Activated CD4-positive, alpha-beta T cell treated with anti-CD3 and anti-CD28 coated beads, Interleukin-2, amount 10 ng/mL, durations not matched to agents 24 days and 14 days (primary cell): ENCODE results near the gene UBA52. TPM values are rescaled to one million over a fixed set of nuclear protein-coding genes. Genes with fewer than 3 reads are reported as not detected.
"Not testable (repeated sequence)": the region's sequence is repeated elsewhere in the genome, so short reads cannot be mapped to it uniquely, and the experiment has no call there.

ENCODE experiments used
- DNase-seq: peaks from one replicate; pipeline ENCODE4 v3.0.0; 2022
- H3K27ac Mint-ChIP-seq: one replicate; pipeline ENCODE4 v1.8.0; 2022; ENCODE audit warnings: mild to moderate bottlenecking, mixed read lengths
- H3K27me3 Mint-ChIP-seq: one replicate; pipeline ENCODE4 v1.8.0; 2022; ENCODE audit warnings: mixed read lengths
- H3K36me3 Mint-ChIP-seq: one replicate; pipeline ENCODE4 v1.8.0; 2022; ENCODE audit warnings: low read depth, mild to moderate bottlenecking, mixed read lengths
- H3K4me1 Mint-ChIP-seq: one replicate; pipeline ENCODE4 v1.8.0; 2021; ENCODE audit warnings: mixed read lengths
- H3K4me3 Mint-ChIP-seq: one replicate; pipeline ENCODE4 v1.8.0; 2022; ENCODE audit warnings: mild to moderate bottlenecking, moderate library complexity, mixed read lengths
- H3K9me3 Mint-ChIP-seq: one replicate; pipeline ENCODE4 v1.8.0; 2021; ENCODE audit warnings: mixed read lengths
- intact Hi-C: fragments of 100-400 bp; cut with micrococcal nuclease; formaldehyde crosslinking; loops from one replicate; pipeline ENCODE4 v1.15.1; 2023
- total RNA-seq: library from RNA; stranded (reverse); gene quantifications from 2 replicates; pipeline ENCODE4 v1.2.3, GENCODE V29; 2022

UBA52 gene
- total RNA-seq, 1 donor from 2014 or later = 1,604 TPM

DNA sequence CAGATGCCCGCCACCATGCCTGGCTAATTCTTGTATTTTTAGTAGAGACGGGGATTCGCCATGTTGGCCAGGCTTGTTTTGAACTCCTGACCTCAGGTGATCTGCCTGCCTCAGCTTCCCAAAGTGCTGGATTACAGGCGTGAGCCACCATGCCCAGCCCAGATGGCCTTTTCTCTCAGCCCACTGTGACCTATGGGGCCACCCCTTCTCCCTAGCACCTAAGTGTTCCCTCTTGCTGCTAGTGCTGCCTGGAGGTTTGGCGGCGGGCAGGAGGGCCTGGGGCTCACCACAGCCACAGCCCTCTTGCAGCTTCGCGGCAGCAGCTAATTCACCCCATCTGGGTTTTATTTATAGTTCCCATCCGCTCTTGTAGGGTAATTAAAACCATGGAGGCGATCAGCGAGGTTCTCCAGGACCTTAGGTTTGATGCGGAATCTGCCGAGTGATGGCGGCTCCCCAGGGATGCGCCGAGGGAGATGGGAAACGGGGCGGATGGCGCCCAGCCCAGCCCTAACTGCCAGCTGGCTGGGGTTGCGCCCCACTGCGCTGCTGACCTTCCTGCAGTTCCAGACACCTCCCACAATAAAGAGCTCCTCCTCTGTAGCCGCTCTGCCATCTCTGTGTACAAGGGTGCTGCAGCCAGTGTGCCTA, 20.2 kb downstream of the UBA52 start:
- Mint-ChIP-seq H3K9me3 (no peaks in the 10 kb centered on the region), H3K27me3 (peaks cover 15% of the 10 kb centered on the region), H3K27ac (no peak overlapping the region), H3K4me3 (peak overlapping the region; percentile 32), H3K36me3 (peaks cover 23% of the 10 kb centered on the region), H3K4me1 (peaks cover 19% of the 10 kb centered on the region)
- intact Hi-C loops = no loop called here
- no peak for DNase-seq

- H3K9me3 Mint-ChIP-seq, H3K27ac Mint-ChIP-seq, H3K4me3 Mint-ChIP-seq, intact Hi-C loops, DNase-seq: not testable (repeated sequence)
- Mint-ChIP-seq H3K4me1 (peaks cover 17% of the 10 kb centered on the region), H3K27me3 (peaks cover 17% of the 10 kb centered on the region), H3K36me3 (peaks cover 23% of the 10 kb centered on the region)
These were observed 21.1 kb downstream of the UBA52 start for GRCh38 chr19:18592732-18593131.

- no peak for DNase-seq
- intact Hi-C loops = no loop called here
- Mint-ChIP-seq H3K4me1 (peaks cover 10% of the 10 kb centered on the region), H3K9me3 (no peaks in the 10 kb centered on the region), H3K36me3 (peaks cover 23% of the 10 kb centered on the region), H3K27me3 (peaks cover 17% of the 10 kb centered on the region), H3K4me3 (peak overlapping the region; percentile 36), H3K27ac (no peak overlapping the region)
These were observed 21.9 kb downstream of the UBA52 start for GRCh38 chr19:18593367-18594095.

DNA sequence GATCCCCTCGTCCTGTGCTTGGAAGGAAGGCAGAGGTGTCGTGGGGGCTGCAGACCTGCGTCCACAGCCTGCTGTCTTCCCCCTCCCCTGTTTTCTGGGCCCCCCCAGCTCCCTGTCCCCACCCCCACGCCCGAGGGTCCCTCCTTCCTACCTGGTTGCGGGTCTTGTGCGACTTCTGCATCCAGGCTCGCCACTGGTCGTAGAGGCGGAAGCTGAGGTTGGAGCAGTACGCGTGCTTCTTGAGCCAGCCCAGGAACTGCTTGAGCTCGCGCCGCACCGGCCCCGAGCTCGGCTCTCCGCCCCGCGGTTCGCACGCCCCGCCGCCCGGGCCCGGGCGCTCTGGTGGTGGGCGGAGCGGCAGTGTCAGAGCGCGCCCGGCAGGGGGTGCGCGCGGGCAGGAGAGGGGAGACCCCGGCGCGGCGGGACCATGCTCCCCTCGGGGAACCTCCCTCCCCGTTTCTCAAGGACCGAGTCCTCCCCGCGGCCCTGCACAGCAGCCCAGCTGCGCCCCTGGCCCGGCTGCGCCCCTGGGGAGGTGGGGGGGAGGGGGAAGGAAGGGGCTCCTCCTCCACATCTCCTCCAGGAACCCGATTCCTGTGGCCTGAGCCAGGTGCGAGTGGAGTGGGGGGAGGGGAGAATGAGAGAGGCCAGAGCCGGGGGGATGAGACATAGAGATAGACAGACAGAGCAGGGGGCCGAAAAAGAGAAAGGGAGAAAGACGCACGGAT, 22.6 kb downstream of the UBA52 start:
- Mint-ChIP-seq H3K27me3 (peaks cover 17% of the 10 kb centered on the region), H3K27ac (peak overlapping the region; percentile 72), H3K4me1 (peaks cover 10% of the 10 kb centered on the region), H3K4me3 (peak overlapping the region; percentile 84), H3K36me3 (peaks cover 23% of the 10 kb centered on the region), H3K9me3 (no peaks in the 10 kb centered on the region)
- DNase-seq = peak; percentile 92
- intact Hi-C loops = no loop called here

DNA sequence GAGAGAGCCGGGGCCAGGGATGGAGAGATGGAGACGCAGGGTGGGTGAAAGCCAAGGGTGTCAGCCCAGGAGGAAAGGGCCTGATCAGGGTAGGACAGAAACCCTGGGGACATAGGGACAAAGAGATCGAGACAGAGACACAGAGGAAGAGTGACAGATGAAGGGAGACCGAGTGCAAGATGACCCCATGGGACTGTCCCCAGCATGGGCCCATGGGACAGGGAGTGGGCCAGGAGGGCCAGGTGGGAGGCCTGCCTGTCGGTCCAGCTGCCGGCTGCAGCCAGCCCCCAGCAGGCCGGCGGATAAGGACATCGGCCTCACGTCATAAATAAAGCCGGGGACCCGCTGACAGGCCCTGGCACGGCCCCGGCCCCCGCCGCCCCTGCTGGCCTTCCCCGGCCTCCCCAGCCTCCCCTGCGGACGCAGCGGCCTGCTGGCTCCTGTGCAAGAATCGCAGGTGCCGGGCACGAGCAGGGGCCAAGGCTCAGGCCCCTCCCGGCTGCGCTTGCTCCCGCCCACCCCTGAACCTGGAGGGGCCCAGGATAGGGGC, 23.2 kb downstream of the UBA52 start:
- no peak for DNase-seq
- Mint-ChIP-seq H3K4me1 (peaks cover 7% of the 10 kb centered on the region), H3K9me3 (no peaks in the 10 kb centered on the region), H3K36me3 (peaks cover 19% of the 10 kb centered on the region), H3K4me3 (peak overlapping the region; percentile 84), H3K27me3 (peaks cover 17% of the 10 kb centered on the region), H3K27ac (peak overlapping the region; percentile 72)
- intact Hi-C loops = loop anchor here (5.0 kb wide), 1 partner anchor 42 kb away; the partner anchor contains the start of gene KLHL26

DNA sequence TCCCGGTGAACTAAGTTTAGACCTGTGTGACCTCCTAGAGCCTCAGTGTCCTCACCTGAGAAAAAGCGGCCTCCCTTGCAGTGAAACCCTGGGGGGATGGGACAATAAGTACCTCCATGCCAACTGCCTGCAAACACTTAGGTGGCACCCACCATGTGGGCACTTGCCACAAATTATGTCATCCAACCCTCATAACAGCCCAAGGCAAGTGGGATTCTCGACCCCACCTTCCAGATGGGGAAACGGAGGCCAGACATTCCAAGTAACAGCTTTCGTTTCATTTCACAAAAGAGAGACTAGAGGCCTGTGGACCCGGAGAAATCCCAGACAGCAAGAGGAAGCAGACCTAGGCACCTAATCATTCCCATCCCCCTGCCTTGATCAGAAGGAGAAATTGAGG, 23.8 kb downstream of the UBA52 start:
- peaks cover 5% of the 10 kb centered on the region for H3K4me1 Mint-ChIP-seq
- no peaks in the 10 kb centered on the region for H3K9me3 Mint-ChIP-seq
- H3K27ac Mint-ChIP-seq = no peak overlapping the region
- intact Hi-C loops = loop anchor here (5.0 kb wide), 1 partner anchor 42 kb away; the partner anchor contains the start of gene KLHL26
- peak overlapping the region; percentile 37 for H3K4me3 Mint-ChIP-seq
- peaks cover 16% of the 10 kb centered on the region for H3K36me3 Mint-ChIP-seq
- peaks cover 17% of the 10 kb centered on the region for H3K27me3 Mint-ChIP-seq
- DNase-seq = no peak

DNA sequence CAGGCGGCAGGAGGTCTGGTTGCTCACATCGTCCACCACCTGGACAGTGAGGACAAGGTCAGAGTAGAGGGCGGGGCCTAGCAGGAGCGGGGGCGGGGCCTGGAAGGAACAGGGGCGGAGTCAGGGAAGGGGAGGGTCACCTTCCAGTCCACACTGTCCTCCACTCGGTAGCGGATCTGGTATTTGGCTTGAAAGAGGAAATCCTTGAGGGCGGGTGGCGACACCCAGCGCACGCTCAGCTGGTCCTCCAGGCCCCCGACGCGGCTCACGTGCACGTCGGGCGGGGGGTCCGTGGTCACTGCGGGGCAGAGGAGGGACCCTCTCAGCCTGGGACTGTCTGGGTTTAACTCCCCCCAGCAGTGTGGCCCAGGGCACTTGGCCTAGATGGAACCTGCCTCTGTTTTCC, 25.1 kb downstream of the UBA52 start:
- peaks cover 5% of the 10 kb centered on the region for H3K36me3 Mint-ChIP-seq
- H3K4me1 Mint-ChIP-seq = peaks cover 5% of the 10 kb centered on the region
- H3K9me3 Mint-ChIP-seq = no peaks in the 10 kb centered on the region
- no peak overlapping the region for H3K4me3 Mint-ChIP-seq
- H3K27me3 Mint-ChIP-seq = peaks cover 21% of the 10 kb centered on the region
- DNase-seq = peak; percentile 73
- no peak overlapping the region for H3K27ac Mint-ChIP-seq
- intact Hi-C loops = loop anchor here (5.0 kb wide), 1 partner anchor 41 kb away; the partner anchor contains the start of gene KLHL26

DNA sequence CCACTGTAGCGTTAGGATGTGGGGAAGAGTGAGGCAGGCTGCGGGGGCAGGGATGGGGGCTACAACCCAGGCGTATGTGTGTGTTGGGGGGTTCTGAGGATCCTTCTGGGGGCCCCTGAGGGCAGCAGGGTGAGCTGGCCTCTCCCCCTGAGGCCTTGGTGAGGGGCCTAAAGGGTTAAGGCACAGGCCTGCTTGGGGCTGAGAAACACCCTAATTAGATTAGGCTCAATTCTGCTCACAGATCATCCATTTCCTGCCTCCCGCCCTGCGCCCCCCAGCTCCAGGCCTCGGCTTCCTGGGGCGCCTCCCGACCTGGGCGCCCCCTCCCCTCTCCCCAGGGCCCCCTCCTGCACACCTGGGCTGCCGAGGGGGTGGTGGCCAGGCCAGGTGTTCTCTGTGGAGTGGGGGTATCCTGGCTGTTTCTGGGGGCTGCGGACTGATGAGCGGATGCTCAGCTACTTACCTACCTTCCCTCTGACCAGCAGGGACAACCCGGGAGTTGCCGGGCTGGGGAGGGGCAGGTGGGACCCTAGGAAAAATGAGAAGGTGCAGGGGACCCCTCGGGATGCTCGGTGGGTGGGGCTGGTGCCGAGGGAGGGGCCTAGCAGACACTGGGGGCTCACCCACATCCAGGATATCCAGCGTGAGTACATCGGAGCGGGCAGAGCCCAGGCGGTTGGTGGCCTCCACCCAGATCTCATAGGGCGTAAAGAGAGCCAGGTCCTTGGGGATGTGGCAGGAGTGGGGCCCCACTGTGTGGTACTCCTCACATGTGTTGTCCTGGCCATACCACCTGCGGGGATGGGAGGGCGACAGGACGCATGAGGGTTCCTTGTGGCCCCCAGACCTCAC, 26.4 kb downstream of the UBA52 start:
- intact Hi-C loops = loop anchor here (5.0 kb wide), 1 partner anchor 39 kb away; the partner anchor contains the start of gene KLHL26

DNA sequence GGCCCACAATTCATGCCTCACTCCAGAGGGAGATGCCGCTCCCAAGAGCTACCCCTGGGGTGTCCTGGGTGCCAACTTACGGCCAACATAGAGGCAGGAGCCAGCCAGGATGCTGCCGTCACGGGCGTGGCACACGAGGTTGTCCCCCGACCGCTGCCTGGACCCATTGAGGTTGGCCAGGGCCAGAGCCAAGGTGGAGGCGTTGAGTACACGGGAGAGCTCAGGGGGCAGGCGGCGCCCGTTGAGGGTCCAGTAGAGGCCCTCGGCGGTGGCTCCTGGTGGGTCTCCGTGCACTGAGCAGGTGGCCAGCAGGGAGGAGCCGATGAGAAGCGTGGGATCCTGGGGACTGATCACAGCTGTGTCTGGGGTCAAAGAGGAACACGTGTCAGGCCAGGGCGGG, 27.8 kb downstream of the UBA52 start:
- H3K9me3 Mint-ChIP-seq = no peaks in the 10 kb centered on the region
- peaks cover 40% of the 10 kb centered on the region for H3K27me3 Mint-ChIP-seq
- no peak overlapping the region for H3K27ac Mint-ChIP-seq
- H3K4me3 Mint-ChIP-seq = no peak overlapping the region
- no peak for DNase-seq
- intact Hi-C loops = loop anchor here (5.0 kb wide), 1 partner anchor 38 kb away; the partner anchor contains the start of gene KLHL26
- H3K4me1 Mint-ChIP-seq = peaks cover 5% of the 10 kb centered on the region
- peaks cover 1% of the 10 kb centered on the region for H3K36me3 Mint-ChIP-seq

More for the DNA sequence above, 26.4 kb downstream of the UBA52 start:
- Mint-ChIP-seq H3K36me3 (peaks cover 3% of the 10 kb centered on the region), H3K9me3 (no peaks in the 10 kb centered on the region), H3K4me1 (peaks cover 5% of the 10 kb centered on the region), H3K4me3 (no peak overlapping the region), H3K27ac (no peak overlapping the region), H3K27me3 (peaks cover 32% of the 10 kb centered on the region)
- no peak for DNase-seq

DNA sequence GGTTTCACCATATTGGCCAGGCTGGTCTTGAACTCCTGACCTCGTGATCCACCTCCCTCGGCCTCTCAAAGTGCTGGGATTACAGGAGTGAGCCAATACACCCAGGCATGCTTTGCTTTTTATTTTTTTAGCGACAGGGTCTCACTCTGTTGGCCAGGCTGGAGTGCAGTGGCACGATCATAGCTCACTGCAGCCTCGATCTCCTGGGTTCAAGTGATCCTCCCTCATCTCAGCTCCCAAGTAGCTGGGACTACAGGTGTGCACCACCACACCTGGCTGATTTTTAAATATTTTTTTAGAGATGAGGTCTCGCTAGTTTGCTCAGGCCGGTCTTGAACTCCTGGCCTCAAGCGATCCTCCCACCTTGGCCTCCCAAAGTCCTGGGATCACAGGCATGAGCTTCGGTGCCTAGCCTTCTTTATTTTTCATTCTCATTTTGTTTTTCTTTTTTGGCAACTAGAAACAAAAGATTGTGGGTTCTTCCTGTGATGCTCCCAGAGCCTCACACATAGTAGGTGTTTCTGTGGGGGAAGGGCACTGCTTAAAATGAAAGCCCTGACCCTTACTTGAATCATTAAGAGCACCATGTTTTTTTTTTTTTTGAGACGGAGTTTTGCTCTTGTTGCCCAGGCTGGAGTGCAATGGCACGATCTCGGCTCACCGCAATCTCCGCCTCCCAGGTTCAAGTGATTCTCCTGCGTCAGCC, 29.2 kb downstream of the UBA52 start:
- H3K4me3 Mint-ChIP-seq, H3K27ac Mint-ChIP-seq, H3K4me1 Mint-ChIP-seq, DNase-seq, intact Hi-C loops, H3K9me3 Mint-ChIP-seq, H3K36me3 Mint-ChIP-seq: not testable (repeated sequence)
- peaks cover 43% of the 10 kb centered on the region for H3K27me3 Mint-ChIP-seq

DNA sequence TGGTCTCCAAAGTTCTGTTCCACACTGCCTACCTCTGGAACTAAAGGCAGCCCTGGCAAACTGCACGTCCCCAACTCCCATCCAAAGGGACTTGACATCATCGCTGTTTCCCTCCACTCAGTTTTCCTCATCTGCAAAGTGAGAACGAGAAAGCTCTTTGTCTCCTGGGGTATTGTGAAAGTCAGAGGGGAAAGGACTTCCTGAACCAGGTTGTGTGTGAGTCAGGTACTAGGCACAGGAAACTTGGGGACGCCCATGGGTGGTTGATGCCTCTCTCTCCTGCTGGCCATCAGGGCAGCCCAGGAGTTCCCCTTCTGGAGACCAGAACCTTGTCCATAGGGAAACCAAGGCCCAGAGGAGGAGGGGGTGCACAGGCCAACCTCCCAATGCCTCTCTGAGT, 30.2 kb downstream of the UBA52 start:
- no peaks in the 10 kb centered on the region for H3K36me3 Mint-ChIP-seq
- no peak for DNase-seq
- H3K9me3 Mint-ChIP-seq = no peaks in the 10 kb centered on the region
- intact Hi-C loops = no loop called here
- H3K4me3 Mint-ChIP-seq = no peak overlapping the region
- peaks cover 38% of the 10 kb centered on the region for H3K27me3 Mint-ChIP-seq
- H3K4me1 Mint-ChIP-seq = peaks cover 2% of the 10 kb centered on the region
- no peak overlapping the region for H3K27ac Mint-ChIP-seq

GRCh38 chr19:18603255-18603957, 31.7 kb downstream of the UBA52 start:
- Mint-ChIP-seq H3K4me1 (peaks cover 2% of the 10 kb centered on the region), H3K36me3 (no peaks in the 10 kb centered on the region), H3K4me3 (no peak overlapping the region), H3K27me3 (peaks cover 50% of the 10 kb centered on the region), H3K9me3 (no peaks in the 10 kb centered on the region), H3K27ac (no peak overlapping the region)
- DNase-seq = no peak
- intact Hi-C loops = no loop called here
